HEK293 (cell line): Measurements from ENCODE around the gene KXD1.

ENCODE experiments used
- CTCF ChIA-PET: fragments of 350-600 bp; formaldehyde crosslinking; extraction: SDS; loops from one replicate; lab custom pipeline; 2021; ENCODE audit warnings: antibody characterized with exemption; lab: Yijun Ruan, JAX
- POLR2A ChIA-PET: fragments of 300-600 bp; formaldehyde crosslinking; extraction: SDS; loops from one replicate; lab custom pipeline; 2020; ENCODE audit warnings: antibody characterized with exemption, inconsistent platforms; lab: Yijun Ruan, JAX
- H3K27ac ChIP-seq: fragments of 200-500 bp; sonication (Bioruptor generic); 2 replicates; pipeline ENCODE4 v1.5.1; 2014; ENCODE audit warnings: low read depth, low read length, control low read depth, inconsistent platforms; ENCODE audit errors: extremely low read depth
- H3K36me3 ChIP-seq, 2 experiments: fragments of 200-500 bp in 1 of 2; sonication (Bioruptor generic) in 1 of 2; 1 replicate in 1 of 2; 2 replicates in 1 of 2; pipeline ENCODE4 v1.5.1; 2014 to 2017; ENCODE audit warnings: inconsistent platforms in 2 of 2, low read length in 2 of 2; ENCODE audit not compliant: control insufficient read depth in 2 of 2, insufficient read depth in 1 of 2
- H3K4me1 ChIP-seq: fragments of 200-500 bp; sonication (Bioruptor generic); 2 replicates; pipeline ENCODE4 v1.5.1; 2014; ENCODE audit warnings: mild to moderate bottlenecking, low read length, inconsistent platforms; ENCODE audit not compliant: control insufficient read depth, insufficient read depth
- H3K4me3 ChIP-seq: 2 replicates; pipeline ENCODE4 v1.5.1; 2011; ENCODE audit warnings: low read depth, mild to moderate bottlenecking, control low read depth, low read length, moderate library complexity
- H3K9me3 ChIP-seq: fragments of 200-500 bp; sonication (Bioruptor generic); 2 replicates; pipeline ENCODE4 v1.5.1; 2014; ENCODE audit warnings: low read depth, low read length, inconsistent platforms; ENCODE audit not compliant: control insufficient read depth, insufficient read depth
- INSM2 ChIP-seq: fragments of 450-650 bp; formaldehyde crosslinking; IDR thresholded peaks from 2 replicates; pipeline ENCODE4 v1.5.1; 2016; ENCODE audit warnings: missing biosample characterization, missing genetic modification characterization
- MEIS1 ChIP-seq: sonication (generic); formaldehyde crosslinking; IDR thresholded peaks from 2 replicates; pipeline ENCODE4 v1.8.1; 2022; ENCODE audit warnings: missing genetic modification reagents, mild to moderate bottlenecking, borderline replicate concordance
- TSHZ1 ChIP-seq: fragments of 450-650 bp; formaldehyde crosslinking; IDR thresholded peaks from 2 replicates; pipeline ENCODE4 v1.5.1; 2016; ENCODE audit warnings: missing biosample characterization, missing genetic modification characterization, borderline replicate concordance
- ZBTB48 ChIP-seq: fragments of 450-650 bp; formaldehyde crosslinking; IDR thresholded peaks from 2 replicates; pipeline ENCODE4 v1.5.1; 2016; ENCODE audit warnings: missing biosample characterization, missing genetic modification characterization
- ZFP37 ChIP-seq: fragments of 450-650 bp; formaldehyde crosslinking; IDR thresholded peaks from 2 replicates; pipeline ENCODE4 v1.5.1; 2016; ENCODE audit warnings: missing biosample characterization, missing genetic modification characterization
- ZNF184 ChIP-seq: fragments of 450-650 bp; IDR thresholded peaks from 2 replicates; pipeline ENCODE4 v1.5.1; 2018; ENCODE audit warnings: missing biosample characterization, mild to moderate bottlenecking, missing genetic modification characterization
- ZNF221 ChIP-seq: fragments of 450-650 bp; formaldehyde crosslinking; IDR thresholded peaks from 2 replicates; pipeline ENCODE4 v1.5.1; 2017; ENCODE audit warnings: missing biosample characterization, missing genetic modification characterization, borderline replicate concordance
- ZNF26 ChIP-seq: fragments of 450-650 bp; formaldehyde crosslinking; IDR thresholded peaks from 2 replicates; pipeline ENCODE4 v1.5.1; 2016; ENCODE audit warnings: missing biosample characterization, missing genetic modification characterization
- ZNF391 ChIP-seq: fragments of 450-650 bp; formaldehyde crosslinking; IDR thresholded peaks from 2 replicates; pipeline ENCODE4 v1.5.1; 2016; ENCODE audit warnings: low read depth, missing biosample characterization, missing genetic modification characterization, borderline replicate concordance
- ZNF48 ChIP-seq: fragments of 450-650 bp; formaldehyde crosslinking; IDR thresholded peaks from 2 replicates; pipeline ENCODE4 v1.5.1; 2016; ENCODE audit warnings: missing biosample characterization, missing genetic modification characterization
- ZNF518A ChIP-seq: fragments of 450-650 bp; formaldehyde crosslinking; conservative IDR thresholded peaks from 2 replicates; pipeline ENCODE4 v1.5.1; 2016; ENCODE audit warnings: low read depth, missing biosample characterization, missing genetic modification characterization
- ZNF555 ChIP-seq: fragments of 450-650 bp; formaldehyde crosslinking; conservative IDR thresholded peaks from 2 replicates; pipeline ENCODE4 v1.5.1; 2017; ENCODE audit warnings: missing biosample characterization, mild to moderate bottlenecking, missing genetic modification characterization, inconsistent platforms
- ZNF701 ChIP-seq: fragments of 450-650 bp; formaldehyde crosslinking; IDR thresholded peaks from 2 replicates; pipeline ENCODE4 v1.5.1; 2016; ENCODE audit warnings: missing biosample characterization, missing genetic modification characterization
- ZNF747 ChIP-seq: fragments of 450-650 bp; formaldehyde crosslinking; IDR thresholded peaks from 2 replicates; pipeline ENCODE4 v1.5.1; 2016; ENCODE audit warnings: missing biosample characterization, missing genetic modification characterization

The KXD1 gene

GRCh38 chr19:18517606-18518005, 40.1 kb upstream of the KXD1 start (continued):
- TF ChIP-seq ZNF518A (tag by site-specific recombination): no peak
- TF ChIP-seq ZNF555 (tag by site-specific recombination): no peak
- no peak for TF ChIP-seq INSM2

- Histone ChIP-seq H3K4me3 (no peak overlapping the region), H3K9me3 (no peaks in the 10 kb centered on the region), H3K4me1 (peaks cover 3% of the 10 kb centered on the region; the same call in 1 of the 2 replicates), H3K27ac (no peak overlapping the region), H3K36me3 (no peaks in the 10 kb centered on the region)
- ChIA-PET POLR2A (no interaction called here), CTCF (interaction anchor here (0.5 to 2.9 kb wide), 6 partner anchors 12 to 121 kb away, joined by 3 to 14 read pairs (median 4); no protein-coding TSS in a partner anchor)
- TF ChIP-seq ZNF26 (no peak), ZBTB48 (no peak), MEIS1 (CRISPR knock-in tag) (no peak), TSHZ1 (no peak), ZNF747 (tag by site-specific recombination) (no peak), ZNF701 (tag by site-specific recombination) (no peak), ZNF221 (no peak), ZNF184 (tag by site-specific recombination) (no peak), ZNF391 (tag by site-specific recombination) (no peak), ZFP37 (tag by site-specific recombination) (no peak), ZNF48 (no peak)
Measured at GRCh38 chr19:18518639-18519038, 39.0 kb upstream of the KXD1 start.
